Endothelial cell of umbilical vein (primary cell): Measurements from ENCODE around the gene DSCAML1.

Source experiments
- POLR2A ChIP-seq: IDR thresholded peaks from 2 replicates; pipeline ENCODE4 v1.6.1; 2012; ENCODE audit warnings: low read depth, mild to moderate bottlenecking, control low read depth, low read length
- POLR2AphosphoS5 ChIP-seq: IDR thresholded peaks from 2 replicates; pipeline ENCODE4 v1.6.1; 2012; ENCODE audit warnings: low read depth, mild to moderate bottlenecking, control low read depth, low read length, moderate library complexity; ENCODE audit not compliant: insufficient read depth
- TF ChIP-seq, protein P1 (sequence below), 2 donors: IDR thresholded peaks; 1 replicate in 1 of 2; 2 replicates in 1 of 2; pipeline ENCODE4 v1.5.1; 2011; ENCODE audit warnings: low read length in 2 of 2, mild to moderate bottlenecking in 2 of 2, moderate library complexity in 2 of 2, control low read depth in 1 of 2, inconsistent platforms in 1 of 2, low read depth in 1 of 2; ENCODE audit not compliant: insufficient read depth in 1 of 2; ENCODE audit errors: extremely low read depth in 1 of 2

DNA sequence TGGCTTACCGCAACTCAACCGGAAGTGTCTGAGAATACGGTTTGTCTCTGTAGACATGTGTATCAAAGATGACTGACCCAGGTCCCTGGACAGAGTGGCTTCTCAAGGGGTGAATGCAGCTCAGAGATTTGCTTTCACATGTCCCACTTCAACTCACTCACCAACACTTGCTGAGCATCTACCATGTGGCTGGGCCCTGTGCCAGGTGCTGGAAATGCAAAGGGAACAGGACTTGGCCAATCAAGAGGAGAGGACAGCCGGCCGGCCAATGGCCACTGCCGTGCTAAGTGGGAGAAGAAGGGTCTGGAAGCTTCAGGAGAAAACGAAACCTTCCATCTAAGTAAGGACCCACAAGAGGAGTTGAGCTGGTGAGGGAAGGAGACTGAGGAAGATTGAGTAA lies 318.1 kb downstream of the DSCAML1 start:
- TF ChIP-seq POLR2A (no peak), POLR2AphosphoS5 (no peak)
- TF ChIP-seq, protein P1, sequence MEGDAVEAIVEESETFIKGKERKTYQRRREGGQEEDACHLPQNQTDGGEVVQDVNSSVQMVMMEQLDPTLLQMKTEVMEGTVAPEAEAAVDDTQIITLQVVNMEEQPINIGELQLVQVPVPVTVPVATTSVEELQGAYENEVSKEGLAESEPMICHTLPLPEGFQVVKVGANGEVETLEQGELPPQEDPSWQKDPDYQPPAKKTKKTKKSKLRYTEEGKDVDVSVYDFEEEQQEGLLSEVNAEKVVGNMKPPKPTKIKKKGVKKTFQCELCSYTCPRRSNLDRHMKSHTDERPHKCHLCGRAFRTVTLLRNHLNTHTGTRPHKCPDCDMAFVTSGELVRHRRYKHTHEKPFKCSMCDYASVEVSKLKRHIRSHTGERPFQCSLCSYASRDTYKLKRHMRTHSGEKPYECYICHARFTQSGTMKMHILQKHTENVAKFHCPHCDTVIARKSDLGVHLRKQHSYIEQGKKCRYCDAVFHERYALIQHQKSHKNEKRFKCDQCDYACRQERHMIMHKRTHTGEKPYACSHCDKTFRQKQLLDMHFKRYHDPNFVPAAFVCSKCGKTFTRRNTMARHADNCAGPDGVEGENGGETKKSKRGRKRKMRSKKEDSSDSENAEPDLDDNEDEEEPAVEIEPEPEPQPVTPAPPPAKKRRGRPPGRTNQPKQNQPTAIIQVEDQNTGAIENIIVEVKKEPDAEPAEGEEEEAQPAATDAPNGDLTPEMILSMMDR (IDR thresholded peaks at IDR 0.05; ENCODE audit: extremely low read depth in 1 of 2, insufficient read depth in 1 of 2, low read depth in 1 of 2, low read length in 2 of 2), result no peak
